ENCODE measurements around the gene TIMM17A.
"Not testable (repeated sequence)": the region's sequence is repeated elsewhere in the genome, so short reads cannot be mapped to it uniquely, and the experiment has no call there.

Gene TIMM17A

DNA sequence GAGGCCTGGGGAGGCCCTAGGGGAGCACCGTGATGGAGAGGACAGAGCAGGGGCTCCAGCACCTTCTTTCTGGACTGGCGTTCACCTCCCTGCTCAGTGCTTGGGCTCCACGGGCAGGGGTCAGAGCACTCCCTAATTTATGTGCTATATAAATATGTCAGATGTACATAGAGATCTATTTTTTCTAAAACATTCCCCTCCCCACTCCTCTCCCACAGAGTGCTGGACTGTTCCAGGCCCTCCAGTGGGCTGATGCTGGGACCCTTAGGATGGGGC lies 60.3 kb downstream of the TIMM17A start:
- DNase-seq (ENCODE audit: low read depth in 2 of 2) = no peak

DNA sequence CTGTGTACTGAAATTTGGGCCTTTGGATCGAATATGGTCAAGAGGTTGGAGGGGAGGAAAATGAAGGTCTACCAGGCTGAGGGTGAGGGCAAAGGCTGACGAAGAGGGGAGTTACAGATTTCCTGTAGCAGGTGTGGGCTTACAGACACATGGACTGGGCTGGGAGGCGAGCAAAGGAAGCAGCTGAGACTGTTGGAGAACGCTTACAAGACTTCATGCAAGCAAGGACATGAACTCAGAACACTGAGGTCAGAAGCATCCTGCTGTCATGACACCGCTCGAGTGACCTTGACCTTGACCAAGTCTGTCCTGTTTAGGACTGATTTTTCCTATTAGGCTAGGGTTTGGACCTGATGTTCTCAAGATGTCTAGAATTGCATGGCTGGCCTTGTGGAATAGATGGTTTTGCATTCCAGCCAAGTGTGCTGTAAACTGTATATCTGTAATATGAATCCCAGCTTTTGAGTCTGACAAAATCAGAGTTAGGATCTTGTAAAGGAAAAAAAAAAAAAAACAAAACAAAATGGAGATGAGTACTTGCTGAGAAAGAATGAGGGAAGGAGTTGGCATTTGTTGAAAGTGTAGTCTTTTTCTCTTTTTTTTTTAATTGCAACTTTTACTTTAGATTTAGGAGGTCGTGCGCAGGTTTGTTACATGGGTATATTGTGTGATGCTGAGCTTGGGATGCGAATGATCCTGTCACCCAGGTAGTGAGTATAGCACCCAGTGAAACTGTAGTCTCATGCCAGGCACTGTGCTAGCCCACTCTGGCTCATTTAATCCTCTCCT lies 60.9 kb downstream of the TIMM17A start:
- DNase-seq (ENCODE audit: low read depth in 2 of 2) = no peak

DNA sequence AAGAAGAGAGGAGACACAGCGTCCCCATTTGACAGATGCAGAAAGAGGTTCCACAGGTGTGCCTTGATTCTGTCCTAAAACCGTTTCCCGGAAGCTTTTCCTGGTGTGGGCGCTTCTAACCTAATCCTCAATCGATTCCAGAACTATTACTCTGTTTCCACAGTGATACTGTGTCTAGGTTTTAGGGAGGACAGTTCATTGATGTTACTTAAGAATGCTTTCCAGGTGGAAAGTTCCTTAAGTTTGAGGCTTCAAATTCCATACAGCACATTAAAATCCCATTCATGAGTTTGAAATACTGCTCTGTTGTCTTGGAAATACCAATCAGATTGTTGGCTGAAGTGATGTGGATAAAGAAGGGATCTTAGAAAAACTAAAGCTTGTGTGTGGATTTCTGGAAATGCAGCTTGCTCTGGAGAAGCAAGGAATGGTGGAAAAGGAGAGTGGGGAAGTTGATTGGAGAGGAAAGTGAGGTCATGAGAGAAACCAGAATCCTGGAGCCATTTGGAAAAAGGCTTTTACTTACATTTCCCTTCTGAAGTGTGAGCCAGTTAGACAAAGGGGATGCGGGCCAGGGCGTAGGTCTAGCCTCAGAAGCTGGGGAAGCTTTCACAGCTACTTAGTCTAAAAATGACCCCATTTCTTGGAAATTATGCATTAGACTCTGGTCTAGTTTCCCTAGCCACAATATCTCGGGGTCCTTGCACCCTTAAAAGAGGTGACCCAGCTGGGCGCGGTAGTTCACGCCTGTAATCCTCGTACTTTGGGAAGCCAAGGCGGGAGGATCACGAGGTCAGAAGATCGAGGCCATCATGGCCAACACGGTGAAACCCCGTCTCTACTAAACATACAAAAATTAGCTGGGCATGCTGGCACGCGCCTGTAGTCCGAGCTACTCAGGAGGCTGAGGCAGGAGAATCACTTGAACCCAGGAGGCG lies 61.8 kb downstream of the TIMM17A start:
- DNase-seq (ENCODE audit: low read depth in 2 of 2) = no peak

DNA sequence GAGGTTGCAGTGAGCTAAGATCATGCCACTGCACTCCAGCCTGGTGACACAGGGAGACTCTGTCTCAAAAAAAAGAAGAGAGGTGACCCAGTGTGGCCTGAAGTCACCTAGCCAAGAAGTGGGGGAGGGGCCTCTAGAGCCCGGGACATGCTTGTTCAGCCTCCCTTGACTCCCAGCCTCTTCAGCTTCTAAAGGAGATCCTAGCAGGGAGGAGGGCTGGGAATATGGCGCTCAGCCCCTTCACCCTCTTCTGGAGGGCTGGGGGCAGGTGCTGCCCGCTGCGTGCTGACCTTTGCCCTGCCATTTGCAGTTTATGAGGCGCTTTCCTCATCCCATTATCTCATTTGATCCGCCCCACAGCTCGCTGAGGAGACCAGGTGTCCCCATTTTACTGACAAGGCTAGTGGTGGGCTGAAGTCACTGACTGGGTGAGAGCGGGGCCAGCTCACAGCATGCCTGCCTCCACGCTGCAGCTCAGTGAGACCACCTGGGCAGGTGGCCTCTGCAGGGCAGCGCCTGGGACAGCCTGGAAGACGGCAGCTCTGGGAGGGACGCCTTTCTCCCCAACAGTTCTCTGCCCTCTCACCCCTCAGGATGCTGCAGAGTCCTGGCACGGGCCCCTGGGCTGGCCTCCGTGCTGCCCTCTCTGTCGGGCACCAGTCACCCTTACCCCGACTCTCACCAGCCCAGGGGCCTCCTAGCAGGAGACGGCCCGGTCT lies 62.6 kb downstream of the TIMM17A start:
- no peak for DNase-seq (ENCODE audit: low read depth in 2 of 2)

DNA sequence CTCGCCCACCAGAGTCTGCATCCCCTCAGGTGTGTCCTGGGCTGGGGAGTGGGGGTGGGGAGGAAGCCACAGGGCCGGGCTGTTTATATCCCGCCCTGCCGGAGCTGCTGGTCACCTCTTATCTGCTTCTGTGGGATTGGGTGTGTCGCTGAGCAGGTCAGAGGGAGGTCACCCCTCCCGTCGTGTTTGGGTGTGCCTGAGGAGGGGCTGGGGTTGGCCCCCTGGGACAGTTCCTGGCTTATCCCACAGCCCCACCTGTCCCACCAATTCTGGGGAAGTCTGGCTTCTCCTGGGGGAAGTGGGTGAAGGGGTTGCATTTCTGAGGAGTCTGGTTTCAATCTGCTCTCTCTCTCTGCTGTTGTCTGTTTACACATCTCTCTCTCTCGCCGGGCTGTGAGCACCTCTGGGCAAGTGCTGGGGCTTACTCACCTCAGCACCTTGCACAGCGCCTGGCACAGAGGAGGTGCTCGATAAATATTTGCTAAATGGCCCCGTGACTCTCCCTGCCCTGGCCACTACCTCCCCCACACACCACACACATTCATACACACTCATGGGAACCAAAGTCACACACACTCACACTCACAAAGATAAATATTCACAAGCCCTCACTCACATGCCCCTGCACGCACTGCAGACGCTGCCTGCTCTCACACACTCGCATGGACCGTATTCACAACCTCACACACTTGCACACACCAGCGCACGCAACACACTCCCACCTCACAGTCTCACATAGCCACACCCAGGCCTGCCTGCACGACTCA lies 63.3 kb downstream of the TIMM17A start:
- DNase-seq (ENCODE audit: low read depth in 2 of 2) = no peak

- DNase-seq (ENCODE audit: low read depth in 2 of 2) = not testable (repeated sequence)
These were observed 63.9 kb downstream of the TIMM17A start for GRCh38 chr1:202019235-202019558.
